NB4 (cell line): ENCODE results near the gene MEG3.

Experiments
- POLR2A ChIP-seq: IDR thresholded peaks from 2 replicates; pipeline ENCODE4 v1.6.1; 2011; ENCODE audit warnings: mild to moderate bottlenecking; ENCODE audit not compliant: insufficient read length; ENCODE audit errors: extremely low read depth
- TF ChIP-seq, protein P1 (sequence below): IDR thresholded peaks from one replicate; pipeline ENCODE4 v1.5.1; 2012; ENCODE audit warnings: low read depth, low read length
- TF ChIP-seq, protein P2 (sequence below): IDR thresholded peaks from 2 replicates; pipeline ENCODE4 v1.6.1; 2011; ENCODE audit warnings: low read depth, low read length

DNA sequence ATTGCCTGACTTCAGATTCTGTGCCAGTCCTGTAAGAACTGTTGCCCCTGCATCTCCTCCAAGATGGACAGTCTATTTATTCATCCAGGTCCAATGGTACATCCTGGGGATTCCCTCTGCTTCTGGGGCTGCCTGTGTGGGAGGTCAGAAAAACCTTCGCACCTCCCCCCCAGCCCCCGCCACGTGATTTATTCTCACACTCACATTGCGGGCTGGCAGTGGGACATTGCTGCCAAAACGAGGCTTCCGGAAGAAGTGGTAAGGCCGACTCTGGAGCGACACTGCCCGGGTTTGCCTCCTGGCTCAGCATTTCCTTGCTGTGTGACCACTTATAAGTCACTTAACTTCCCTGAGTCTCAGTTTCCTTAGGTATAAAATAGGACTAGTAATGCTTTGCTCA is 83.5 kb downstream of the MEG3 start:
- no peak for TF ChIP-seq POLR2A
- TF ChIP-seq, protein P1, sequence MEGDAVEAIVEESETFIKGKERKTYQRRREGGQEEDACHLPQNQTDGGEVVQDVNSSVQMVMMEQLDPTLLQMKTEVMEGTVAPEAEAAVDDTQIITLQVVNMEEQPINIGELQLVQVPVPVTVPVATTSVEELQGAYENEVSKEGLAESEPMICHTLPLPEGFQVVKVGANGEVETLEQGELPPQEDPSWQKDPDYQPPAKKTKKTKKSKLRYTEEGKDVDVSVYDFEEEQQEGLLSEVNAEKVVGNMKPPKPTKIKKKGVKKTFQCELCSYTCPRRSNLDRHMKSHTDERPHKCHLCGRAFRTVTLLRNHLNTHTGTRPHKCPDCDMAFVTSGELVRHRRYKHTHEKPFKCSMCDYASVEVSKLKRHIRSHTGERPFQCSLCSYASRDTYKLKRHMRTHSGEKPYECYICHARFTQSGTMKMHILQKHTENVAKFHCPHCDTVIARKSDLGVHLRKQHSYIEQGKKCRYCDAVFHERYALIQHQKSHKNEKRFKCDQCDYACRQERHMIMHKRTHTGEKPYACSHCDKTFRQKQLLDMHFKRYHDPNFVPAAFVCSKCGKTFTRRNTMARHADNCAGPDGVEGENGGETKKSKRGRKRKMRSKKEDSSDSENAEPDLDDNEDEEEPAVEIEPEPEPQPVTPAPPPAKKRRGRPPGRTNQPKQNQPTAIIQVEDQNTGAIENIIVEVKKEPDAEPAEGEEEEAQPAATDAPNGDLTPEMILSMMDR: no peak
- TF ChIP-seq, protein P2, sequence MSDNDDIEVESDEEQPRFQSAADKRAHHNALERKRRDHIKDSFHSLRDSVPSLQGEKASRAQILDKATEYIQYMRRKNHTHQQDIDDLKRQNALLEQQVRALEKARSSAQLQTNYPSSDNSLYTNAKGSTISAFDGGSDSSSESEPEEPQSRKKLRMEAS: no peak
